OCI-LY1 (cell line): Measurements from ENCODE around the gene CAMTA1.

ENCODE experiments used
- H2AFZ ChIP-seq: fragments of 200-600 bp; sonication (generic), shearing (Covaris generic); 2 replicates; pipeline ENCODE4 v1.6.0; 2014; ENCODE audit warnings: antibody characterized with exemption, mild to moderate bottlenecking, low read length
- H3F3A ChIP-seq: fragments of 200-600 bp; sonication (generic), shearing (Covaris generic); 2 replicates; pipeline ENCODE4 v1.6.0; 2014; ENCODE audit warnings: mild to moderate bottlenecking, antibody characterized with exemption, low read length, moderate library complexity; ENCODE audit not compliant: insufficient read depth
- H3K27ac ChIP-seq: fragments of 200-600 bp; sonication (generic); 2 replicates; pipeline ENCODE4 v1.5.1; 2014; ENCODE audit warnings: low read length, mixed run types, mild to moderate bottlenecking, low read depth; ENCODE audit not compliant: poor library complexity, severe bottlenecking
- H3K27me3 ChIP-seq: fragments of 200-600 bp; sonication (generic); 2 replicates; pipeline ENCODE4 v1.6.0; 2014; ENCODE audit warnings: antibody characterized with exemption, mild to moderate bottlenecking, low read length, moderate library complexity; ENCODE audit not compliant: insufficient read depth
- H3K36me3 ChIP-seq: fragments of 200-600 bp; sonication (generic); 2 replicates; pipeline ENCODE4 v1.6.1; 2014; ENCODE audit warnings: mild to moderate bottlenecking, antibody characterized with exemption, low read length, moderate library complexity, mixed read lengths; ENCODE audit not compliant: insufficient read depth
- H3K4me1 ChIP-seq: fragments of 200-600 bp; sonication (generic); 2 replicates; pipeline ENCODE4 v1.5.1; 2014; ENCODE audit warnings: mild to moderate bottlenecking, low read length, moderate library complexity; ENCODE audit not compliant: insufficient read depth, severe bottlenecking
- H3K4me2 ChIP-seq: fragments of 200-600 bp; sonication (generic), shearing (Covaris generic); 2 replicates; pipeline ENCODE4 v1.6.1; 2014; ENCODE audit warnings: low read length
- H3K4me3 ChIP-seq: fragments of 200-600 bp; sonication (generic); 2 replicates; pipeline ENCODE4 v1.5.1; 2014; ENCODE audit warnings: low read length, low read depth, mild to moderate bottlenecking, mixed read lengths; ENCODE audit not compliant: poor library complexity, severe bottlenecking
- H3K79me2 ChIP-seq: fragments of 200-600 bp; shearing (Covaris generic); 2 replicates; pipeline ENCODE4 v1.6.1; 2016; ENCODE audit warnings: mixed run types, low read length, mixed read lengths; ENCODE audit not compliant: insufficient read depth
- H3K9ac ChIP-seq: fragments of 200-600 bp; sonication (generic), shearing (Covaris generic); 2 replicates; pipeline ENCODE4 v1.6.1; 2014; ENCODE audit warnings: mild to moderate bottlenecking, low read length, mixed read lengths
- H3K9me2 ChIP-seq: fragments of 200-600 bp; sonication (generic), shearing (Covaris generic); 2 replicates; pipeline ENCODE4 v1.6.1; 2014; ENCODE audit warnings: low read depth, mild to moderate bottlenecking, low read length, mixed read lengths
- H3K9me3 ChIP-seq: fragments of 200-600 bp; shearing (Covaris generic); 2 replicates; pipeline ENCODE4 v1.6.1; 2014; ENCODE audit warnings: low read length, mixed read lengths
- H4K20me1 ChIP-seq: fragments of 200-600 bp; sonication (generic), shearing (Covaris generic); 2 replicates; pipeline ENCODE4 v1.6.0; 2016; ENCODE audit warnings: mild to moderate bottlenecking, low read length; ENCODE audit not compliant: insufficient read depth
- EZH2 ChIP-seq: fragments of 200-600 bp; sonication (generic), shearing (Covaris generic); IDR thresholded peaks from 2 replicates; pipeline ENCODE4 v1.8.0; 2017; ENCODE audit warnings: borderline replicate concordance, mixed run types, mild to moderate bottlenecking, antibody characterized with exemption, low read length, moderate library complexity, mixed read lengths
- TF ChIP-seq, protein P1 (sequence below): fragments of 200-600 bp; sonication (generic), shearing (Covaris generic); IDR thresholded peaks from 2 replicates; pipeline ENCODE4 v1.5.1; 2017; ENCODE audit warnings: mild to moderate bottlenecking, antibody characterized with exemption, low read length, moderate library complexity, mixed read lengths

The CAMTA1 gene

DNA sequence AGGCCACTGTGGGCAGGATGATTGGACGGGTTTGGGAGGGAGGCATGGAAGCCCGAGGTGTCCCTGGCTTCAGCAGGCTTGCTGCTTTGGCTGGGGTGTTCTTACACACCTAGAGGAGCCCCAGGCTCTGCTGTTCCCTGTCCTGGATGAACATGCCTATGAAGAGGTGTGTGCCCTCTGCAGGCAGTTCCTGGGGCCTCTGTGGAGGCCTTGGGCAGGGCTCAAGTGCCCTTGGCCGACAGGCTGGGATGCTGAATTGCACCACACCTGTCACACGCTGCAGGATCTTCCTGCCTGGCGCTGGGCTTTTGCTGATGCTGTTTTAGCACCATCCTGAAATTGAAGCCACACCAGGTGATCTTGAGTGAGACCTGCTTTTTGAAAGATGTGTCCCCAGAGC lies 570.8 kb downstream of the CAMTA1 start:
- no peaks in the 10 kb centered on the region for H3K79me2 ChIP-seq
- H3K9ac ChIP-seq, result no peak overlapping the region
- no peaks in the 10 kb centered on the region for H3K36me3 ChIP-seq
- H3K27ac ChIP-seq, result no peak overlapping the region
- no peaks in the 10 kb centered on the region for H3K4me1 ChIP-seq
- H3K4me2 ChIP-seq, result no peak overlapping the region
- no peaks in the 10 kb centered on the region for H4K20me1 ChIP-seq
- H3K27me3 ChIP-seq, result 0 out of 2 replicates have a peak, but pooled peaks cover 3% of the 10 kb centered on the region
- H3F3A ChIP-seq, result no peaks in the 10 kb centered on the region
- H3K4me3 ChIP-seq, result no peak overlapping the region
- no peaks in the 10 kb centered on the region for H3K9me3 ChIP-seq
- no peak overlapping the region for H2AFZ ChIP-seq
- H3K9me2 ChIP-seq, result no peaks in the 10 kb centered on the region
- TF ChIP-seq, protein P1, sequence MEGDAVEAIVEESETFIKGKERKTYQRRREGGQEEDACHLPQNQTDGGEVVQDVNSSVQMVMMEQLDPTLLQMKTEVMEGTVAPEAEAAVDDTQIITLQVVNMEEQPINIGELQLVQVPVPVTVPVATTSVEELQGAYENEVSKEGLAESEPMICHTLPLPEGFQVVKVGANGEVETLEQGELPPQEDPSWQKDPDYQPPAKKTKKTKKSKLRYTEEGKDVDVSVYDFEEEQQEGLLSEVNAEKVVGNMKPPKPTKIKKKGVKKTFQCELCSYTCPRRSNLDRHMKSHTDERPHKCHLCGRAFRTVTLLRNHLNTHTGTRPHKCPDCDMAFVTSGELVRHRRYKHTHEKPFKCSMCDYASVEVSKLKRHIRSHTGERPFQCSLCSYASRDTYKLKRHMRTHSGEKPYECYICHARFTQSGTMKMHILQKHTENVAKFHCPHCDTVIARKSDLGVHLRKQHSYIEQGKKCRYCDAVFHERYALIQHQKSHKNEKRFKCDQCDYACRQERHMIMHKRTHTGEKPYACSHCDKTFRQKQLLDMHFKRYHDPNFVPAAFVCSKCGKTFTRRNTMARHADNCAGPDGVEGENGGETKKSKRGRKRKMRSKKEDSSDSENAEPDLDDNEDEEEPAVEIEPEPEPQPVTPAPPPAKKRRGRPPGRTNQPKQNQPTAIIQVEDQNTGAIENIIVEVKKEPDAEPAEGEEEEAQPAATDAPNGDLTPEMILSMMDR, result no peak
- no peak for TF ChIP-seq EZH2

DNA sequence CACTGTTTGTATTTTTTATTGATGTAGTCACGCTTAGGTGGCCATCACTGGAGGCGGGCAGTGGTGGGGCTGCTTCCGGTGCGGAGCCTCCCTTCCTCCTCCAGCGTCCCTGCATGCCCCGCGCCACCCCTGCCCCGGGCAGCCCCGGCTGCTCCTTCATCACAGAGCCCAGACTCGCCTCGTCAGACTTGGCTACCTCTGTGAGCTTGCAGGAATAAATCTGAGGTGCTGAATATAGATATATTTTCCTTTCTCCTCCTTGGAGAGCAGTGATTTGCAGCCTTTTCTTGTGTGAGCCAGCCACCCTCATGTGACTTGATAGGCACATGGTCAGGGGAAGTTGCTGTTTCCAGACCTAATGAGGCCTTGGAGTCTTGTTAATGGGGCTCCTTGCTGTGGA lies 573.2 kb downstream of the CAMTA1 start:
- no peaks in the 10 kb centered on the region for H4K20me1 ChIP-seq
- H3K9me2 ChIP-seq, result no peaks in the 10 kb centered on the region
- H3F3A ChIP-seq, result no peaks in the 10 kb centered on the region
- 0 out of 2 replicates have a peak, but pooled peaks cover 7% of the 10 kb centered on the region for H3K27me3 ChIP-seq
- TF ChIP-seq, protein P1, result no peak
- TF ChIP-seq EZH2, result no peak
- H2AFZ ChIP-seq, result no peak overlapping the region
- no peak overlapping the region for H3K4me2 ChIP-seq
- no peak overlapping the region for H3K9ac ChIP-seq
- H3K4me1 ChIP-seq, result no peaks in the 10 kb centered on the region
- no peaks in the 10 kb centered on the region for H3K79me2 ChIP-seq
- no peaks in the 10 kb centered on the region for H3K9me3 ChIP-seq
- H3K4me3 ChIP-seq, result no peak overlapping the region
- no peak overlapping the region for H3K27ac ChIP-seq
- H3K36me3 ChIP-seq, result no peaks in the 10 kb centered on the region

DNA sequence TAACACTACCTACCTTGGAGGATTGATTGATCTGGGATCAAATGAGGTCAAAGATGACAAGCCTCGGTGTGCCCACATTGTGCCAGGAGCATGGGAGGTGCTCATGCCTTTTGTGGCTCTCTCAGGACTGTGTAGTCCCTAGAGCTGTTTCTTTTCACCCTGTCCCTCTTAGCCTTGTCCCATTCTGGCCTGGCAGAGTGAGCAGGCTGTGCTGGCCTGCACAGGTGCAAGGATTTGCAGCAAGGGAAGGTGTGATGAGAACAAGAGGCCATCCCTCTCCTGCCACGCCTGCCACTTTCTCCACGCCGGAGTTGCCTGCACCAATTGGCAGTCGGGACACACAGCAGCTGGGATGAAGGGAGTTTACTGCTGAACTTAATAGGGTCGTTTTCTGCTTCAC lies 575.3 kb downstream of the CAMTA1 start:
- H3K36me3 ChIP-seq, result no peaks in the 10 kb centered on the region
- TF ChIP-seq, protein P1, result no peak
- TF ChIP-seq EZH2, result no peak
- H2AFZ ChIP-seq, result no peak overlapping the region
- H3F3A ChIP-seq, result no peaks in the 10 kb centered on the region
- no peaks in the 10 kb centered on the region for H3K4me1 ChIP-seq
- no peaks in the 10 kb centered on the region for H3K79me2 ChIP-seq
- 0 out of 2 replicates have a peak, but pooled peaks cover 7% of the 10 kb centered on the region for H3K27me3 ChIP-seq
- no peak overlapping the region for H3K4me2 ChIP-seq
- H3K9ac ChIP-seq, result no peak overlapping the region
- no peaks in the 10 kb centered on the region for H3K9me2 ChIP-seq
- no peak overlapping the region for H3K4me3 ChIP-seq
- H3K9me3 ChIP-seq, result no peaks in the 10 kb centered on the region
- no peak overlapping the region for H3K27ac ChIP-seq
- no peaks in the 10 kb centered on the region for H4K20me1 ChIP-seq
